GM19463 (cell line): ENCODE results near the gene GDF11.

Experiments used
- ATAC-seq: cut with Tn5 transposase; IDR thresholded peaks from one replicate; pipeline ENCODE4 v1.9.1; 2021; ENCODE audit warnings: mild to moderate bottlenecking, moderate library complexity; ENCODE audit not compliant: unreplicated experiment

Gene GDF11

DNA sequence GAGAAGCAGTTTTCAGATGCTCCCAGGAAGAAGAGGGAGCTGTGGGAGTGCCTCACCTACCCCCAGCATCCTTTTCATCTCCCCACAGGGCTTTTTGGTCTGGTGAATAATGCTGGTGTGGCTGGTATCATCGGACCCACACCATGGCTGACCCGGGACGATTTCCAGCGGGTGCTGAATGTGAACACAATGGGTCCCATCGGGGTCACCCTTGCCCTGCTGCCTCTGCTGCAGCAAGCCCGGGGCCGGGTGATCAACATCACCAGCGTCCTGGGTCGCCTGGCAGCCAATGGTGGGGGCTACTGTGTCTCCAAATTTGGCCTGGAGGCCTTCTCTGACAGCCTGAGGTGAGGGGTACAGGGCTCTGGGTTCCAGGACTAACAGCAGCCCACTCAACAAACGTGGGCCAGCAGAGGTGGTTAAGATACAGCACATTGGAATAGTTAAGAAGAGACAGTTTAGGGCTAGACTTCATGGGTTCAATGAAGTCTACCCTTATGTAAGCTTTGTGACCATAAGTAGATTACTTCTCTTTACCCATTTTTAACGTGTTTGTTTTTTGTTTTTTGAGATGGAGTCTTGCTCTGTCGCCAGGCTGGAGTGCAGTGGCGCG, 21.2 kb upstream of the GDF11 start:
- no peak for ATAC-seq

DNA sequence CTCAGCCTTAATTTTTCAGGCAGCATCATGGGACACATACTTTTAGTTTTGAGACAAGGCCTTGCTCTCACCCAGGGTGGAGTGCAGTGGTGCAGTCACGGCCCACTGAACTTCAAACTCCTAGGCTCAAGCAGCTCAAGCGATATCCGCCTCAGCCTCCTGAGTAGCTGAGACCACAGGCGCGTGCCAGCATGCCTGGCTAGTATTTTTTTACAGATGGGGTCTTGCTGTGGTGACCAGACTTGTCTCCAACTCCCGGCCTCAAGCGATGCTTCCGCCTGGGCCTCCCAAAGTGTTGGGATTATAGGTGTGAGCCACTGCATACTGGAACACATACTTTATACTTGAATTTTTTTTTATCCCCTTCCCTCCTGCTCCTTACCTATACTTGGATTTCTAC, 20.0 kb upstream of the GDF11 start:
- ATAC-seq = no peak

DNA sequence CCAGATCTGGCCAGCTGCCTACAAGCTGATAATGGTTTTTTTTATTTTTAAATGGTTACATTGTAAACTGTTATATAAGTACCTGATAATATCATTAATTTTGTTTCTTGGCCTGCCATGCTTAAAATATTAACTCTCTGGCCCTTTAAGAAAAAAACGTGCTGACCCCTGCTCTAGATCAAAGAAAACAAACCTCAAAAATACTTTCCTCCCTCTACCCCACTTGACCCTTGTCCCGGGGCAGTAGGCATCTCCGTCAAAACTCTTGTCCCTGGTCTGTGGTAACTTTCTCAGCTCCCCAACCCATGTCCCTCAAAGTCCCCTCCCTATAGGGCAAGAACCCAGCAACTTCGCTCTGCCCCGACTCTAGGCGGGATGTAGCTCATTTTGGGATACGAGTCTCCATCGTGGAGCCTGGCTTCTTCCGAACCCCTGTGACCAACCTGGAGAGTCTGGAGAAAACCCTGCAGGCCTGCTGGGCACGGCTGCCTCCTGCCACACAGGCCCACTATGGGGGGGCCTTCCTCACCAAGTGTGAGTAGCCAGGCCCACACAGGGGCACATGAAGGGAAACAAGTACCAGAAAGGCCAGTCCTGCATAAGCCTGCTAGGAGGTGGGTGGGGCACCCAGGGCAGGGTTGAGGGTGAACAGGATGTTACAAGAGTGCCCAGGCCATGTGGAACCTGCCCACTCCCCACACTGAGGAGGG, 19.3 kb upstream of the GDF11 start:
- no peak for ATAC-seq

DNA sequence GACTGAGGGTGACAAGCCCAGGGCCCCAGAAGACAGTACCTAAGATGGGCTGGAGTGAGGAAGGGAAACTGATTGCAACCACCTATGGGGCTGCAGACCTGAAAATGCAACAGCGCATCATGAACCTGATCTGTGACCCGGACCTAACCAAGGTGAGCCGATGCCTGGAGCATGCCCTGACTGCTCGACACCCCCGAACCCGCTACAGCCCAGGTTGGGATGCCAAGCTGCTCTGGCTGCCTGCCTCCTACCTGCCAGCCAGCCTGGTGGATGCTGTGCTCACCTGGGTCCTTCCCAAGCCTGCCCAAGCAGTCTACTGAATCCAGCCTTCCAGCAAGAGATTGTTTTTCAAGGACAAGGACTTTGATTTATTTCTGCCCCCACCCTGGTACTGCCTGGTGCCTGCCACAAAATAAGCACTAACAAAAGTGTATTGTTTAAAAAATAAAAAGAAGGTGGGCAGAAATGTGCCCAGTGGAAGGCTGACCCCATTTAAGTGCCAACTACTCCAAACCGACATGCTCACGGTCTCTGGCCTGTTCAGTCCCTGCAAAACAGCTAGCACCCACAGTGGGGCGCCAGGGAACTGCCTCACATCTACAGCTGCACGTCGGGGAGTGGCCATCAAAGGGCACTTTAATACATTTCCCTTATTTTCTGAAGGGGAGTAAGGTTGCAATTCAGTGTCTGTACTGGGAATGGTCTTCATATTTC, 18.5 kb upstream of the GDF11 start:
- ATAC-seq = no peak

DNA sequence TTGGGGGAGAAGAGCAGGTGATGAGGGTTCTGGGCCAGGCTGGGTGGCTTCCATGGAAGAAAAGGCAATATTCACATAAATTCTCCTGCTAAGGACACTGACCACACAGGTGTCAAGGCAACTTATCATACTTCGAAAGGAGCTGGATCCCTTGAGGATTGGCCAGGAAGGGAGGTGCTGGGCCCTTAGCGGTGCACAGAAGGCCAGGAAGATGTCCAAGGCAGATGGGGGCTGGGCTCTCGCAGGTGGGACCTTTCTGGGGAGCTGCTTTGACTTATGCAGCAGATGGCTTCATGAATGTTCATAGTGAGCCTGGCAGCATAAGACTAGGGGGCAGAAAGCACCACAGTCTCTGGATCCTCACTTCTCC, 18.0 kb upstream of the GDF11 start:
- ATAC-seq = no peak

DNA sequence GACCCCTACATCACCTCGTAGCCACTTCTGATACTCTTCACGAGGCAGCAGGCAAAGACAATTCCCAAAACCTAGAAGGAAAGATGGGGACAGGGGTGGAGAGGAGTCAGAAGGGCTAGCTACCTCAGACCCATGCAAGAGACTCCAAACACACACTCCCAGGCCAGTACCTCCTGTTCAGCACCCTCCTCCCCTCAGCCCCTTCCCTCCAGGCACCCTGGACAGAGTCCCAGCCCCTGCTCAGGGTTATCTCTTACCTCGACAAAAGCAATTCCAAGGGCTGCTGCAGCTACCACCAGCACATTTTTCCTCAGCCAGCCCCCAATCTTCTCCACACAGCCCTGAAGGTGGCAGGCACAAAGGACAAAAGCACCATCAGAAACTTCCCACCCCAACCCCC, 17.4 kb upstream of the GDF11 start:
- ATAC-seq = no peak

DNA sequence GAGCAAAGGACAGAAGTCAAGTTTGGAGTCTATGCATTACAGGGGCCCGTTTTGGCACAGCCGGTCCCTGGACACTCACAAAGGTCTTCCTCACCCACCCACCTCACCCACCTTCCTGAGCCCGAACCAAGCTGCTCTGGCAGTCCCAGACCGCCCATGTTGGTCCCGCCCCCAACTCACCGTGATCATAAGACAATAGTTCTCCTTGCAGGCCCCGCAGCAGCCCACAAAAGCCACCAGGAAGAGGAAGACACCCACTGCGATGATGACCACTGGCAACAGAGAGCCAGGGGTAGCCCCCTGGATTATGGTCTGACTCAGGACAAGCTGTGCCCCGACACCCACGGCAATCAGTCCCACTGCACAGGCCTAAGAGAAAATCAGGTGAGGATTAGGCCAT, 16.0 kb upstream of the GDF11 start:
- ATAC-seq = no peak

DNA sequence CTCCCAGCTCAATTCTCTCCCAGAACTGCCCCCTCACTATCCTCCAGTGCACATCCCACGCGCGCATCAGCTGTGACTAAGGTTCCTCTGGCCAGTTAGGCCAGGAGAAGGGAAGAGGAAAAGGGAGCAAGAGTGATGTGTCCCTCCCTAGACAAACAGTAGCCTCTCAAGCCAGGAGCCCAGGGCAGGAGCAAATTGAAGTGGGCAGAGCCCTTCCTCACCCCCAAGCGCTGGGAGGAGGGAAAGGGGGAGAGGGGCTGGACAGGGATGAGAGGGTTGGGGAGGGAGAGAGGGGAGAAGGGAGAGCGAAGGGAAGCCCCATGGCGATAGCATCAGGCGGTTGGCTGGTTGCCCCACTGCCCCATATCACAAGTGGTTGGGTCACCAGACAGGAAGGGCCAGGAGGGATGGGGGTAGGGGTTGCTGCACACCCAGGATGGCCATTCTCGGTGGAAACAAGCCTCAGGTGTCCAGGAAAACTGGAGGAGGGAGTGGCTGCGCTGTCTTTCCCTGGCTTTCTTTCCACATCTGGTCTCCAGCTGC, 15.2 kb upstream of the GDF11 start:
- ATAC-seq = no peak

DNA sequence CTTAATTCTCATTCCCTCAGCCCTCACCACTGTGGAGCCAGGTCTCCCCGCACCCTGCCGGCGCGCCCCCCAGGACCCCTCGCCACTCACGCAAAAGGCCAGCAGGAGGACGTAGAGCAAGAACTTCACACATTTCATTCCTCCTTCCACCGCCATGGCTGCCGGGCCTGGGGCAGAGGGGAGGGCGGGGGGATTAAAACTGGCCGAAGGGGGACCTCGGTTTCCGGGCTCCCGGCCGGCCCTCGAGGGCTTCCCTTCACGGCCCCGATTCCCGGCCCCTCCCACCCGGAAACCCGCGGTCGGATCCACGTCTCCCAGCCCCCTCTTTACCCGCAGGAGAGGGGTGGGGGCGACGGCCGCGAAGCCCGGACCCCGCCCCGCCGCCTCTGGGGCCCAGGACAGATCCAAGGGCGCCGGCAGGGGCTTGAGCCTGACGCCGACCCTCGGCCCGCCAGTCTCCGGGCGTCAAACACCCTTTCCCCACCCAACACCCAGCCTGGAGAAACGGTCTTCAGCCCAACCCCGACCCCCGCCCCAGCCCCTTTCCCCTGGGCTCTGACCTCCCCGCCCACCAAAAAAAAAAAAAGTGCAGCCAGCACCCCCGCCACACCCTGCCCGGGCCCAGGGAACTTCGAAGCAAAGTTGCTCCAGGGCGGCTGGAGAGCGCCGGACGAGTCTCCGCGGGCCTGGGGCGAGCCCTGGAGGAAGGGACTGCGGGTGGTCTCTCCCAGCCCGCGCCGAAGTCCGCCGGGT, 14.6 kb upstream of the GDF11 start:
- ATAC-seq = peak; percentile 16

DNA sequence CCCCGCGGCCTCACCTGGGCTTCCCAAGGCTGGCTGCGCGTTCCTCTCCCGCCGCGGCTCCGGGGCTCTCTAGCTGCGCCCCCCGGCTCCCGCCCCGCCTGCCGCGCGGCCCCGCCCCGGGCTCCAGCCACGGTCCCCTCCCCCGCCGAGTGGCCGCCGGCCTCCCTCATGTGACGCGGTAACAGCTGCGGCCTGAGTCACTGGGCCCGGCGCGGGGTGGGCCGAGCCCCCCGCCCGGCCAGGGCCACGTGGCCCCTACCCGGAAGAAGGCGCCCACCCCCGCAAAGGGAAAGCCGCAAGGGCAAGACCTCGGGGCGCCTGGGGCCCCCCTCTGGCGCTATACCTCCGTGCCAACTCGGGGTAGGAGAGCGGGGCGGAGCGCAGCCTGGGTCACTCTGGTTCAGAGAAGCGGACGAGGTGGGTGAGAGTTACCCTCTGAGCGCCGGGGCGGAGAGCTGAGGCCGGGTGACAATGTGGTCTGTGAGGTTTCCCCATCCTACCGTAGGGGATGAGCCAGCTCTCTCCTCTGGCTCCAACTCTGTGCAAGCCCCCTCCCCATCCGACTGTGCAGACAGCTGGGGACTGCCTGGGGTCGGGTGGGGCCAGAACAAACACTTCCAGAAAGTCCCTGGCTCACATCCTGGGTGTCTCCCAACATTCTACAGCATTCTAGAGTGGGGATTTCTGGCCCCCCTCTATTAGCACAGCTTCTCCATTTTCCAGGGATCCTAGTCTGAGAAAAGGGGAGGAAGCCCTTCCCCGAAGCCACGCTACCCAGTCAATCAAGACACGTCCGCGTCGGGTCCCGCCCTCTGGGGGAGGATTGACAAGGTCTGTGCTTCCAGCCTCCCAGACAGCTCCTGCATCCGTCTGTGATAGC, 13.7 kb upstream of the GDF11 start, which contains the start of gene CD63:
Gene CD63, minus strand, starts transcription at position 71 of the 880 bp plus-strand sequence. CDS start 668 bp downstream, outside the sequence.
- ATAC-seq = peak; percentile 63

DNA sequence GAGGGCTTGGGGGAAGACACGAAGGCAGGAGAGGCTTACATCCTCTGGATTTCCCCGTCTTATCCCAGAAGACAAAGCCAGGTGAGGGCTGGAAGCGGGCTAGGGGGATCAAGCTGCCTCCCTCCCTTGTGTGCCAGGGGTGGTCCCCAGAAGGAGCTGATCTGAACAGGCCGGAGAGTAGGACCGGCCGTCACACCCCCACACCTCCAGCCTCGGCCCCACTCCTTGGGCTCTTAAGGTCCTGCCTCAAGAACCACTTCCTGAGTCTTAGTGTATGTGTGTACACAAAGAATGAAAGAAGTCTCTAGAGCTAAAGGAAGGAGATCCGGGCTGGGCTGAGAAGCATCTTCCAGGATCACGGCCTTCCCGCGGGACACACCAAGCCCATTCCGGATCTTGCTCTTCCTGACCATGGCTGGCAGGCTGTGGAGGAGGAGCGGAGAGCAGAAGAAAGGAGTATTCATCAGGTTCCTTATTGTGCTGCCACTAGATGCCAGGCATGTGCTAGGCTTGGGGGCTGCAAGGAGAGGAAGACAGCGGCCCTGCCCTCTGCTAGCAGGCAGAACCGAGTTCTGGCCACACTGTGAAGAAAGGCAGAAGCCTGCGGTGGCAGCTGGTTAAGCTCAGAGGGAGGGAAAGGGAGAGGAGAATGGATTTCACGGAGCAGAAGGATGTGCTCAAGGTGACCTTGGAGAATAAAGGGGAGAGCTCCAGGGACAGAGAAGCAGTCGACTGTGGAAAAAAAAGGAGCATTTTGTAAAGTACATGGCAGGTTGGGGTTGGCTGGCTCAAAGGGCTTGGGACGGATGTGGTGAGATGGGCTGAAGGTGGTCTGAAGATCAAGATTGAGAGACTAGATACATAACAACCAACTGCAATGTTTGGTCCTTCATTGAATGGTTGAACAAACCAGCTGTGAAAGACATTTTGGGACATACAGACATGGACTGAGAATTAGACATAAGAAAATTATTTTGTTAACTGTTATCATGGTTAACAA, 12.8 kb upstream of the GDF11 start:
- peak; percentile 36 for ATAC-seq

DNA sequence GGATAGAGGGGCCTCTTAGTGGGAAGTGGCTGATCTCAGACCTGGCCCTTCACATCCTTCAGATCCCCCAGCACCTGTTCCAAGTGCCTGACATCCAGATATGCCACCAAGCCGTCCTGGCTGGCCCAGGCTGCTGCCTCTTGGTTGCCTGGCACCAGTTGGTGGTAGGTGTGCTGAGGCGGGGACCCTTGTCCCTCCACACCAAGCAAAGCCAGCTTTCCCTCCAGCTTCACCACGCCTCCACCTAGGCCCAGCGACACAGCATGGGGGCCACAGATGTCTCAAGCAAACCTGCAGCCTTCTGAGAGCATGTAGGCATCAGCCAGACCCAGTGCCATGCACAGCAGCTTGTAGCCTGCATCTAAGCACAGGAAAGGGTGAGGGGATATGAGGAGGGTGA, 10.6 kb upstream of the GDF11 start:
- no peak for ATAC-seq

DNA sequence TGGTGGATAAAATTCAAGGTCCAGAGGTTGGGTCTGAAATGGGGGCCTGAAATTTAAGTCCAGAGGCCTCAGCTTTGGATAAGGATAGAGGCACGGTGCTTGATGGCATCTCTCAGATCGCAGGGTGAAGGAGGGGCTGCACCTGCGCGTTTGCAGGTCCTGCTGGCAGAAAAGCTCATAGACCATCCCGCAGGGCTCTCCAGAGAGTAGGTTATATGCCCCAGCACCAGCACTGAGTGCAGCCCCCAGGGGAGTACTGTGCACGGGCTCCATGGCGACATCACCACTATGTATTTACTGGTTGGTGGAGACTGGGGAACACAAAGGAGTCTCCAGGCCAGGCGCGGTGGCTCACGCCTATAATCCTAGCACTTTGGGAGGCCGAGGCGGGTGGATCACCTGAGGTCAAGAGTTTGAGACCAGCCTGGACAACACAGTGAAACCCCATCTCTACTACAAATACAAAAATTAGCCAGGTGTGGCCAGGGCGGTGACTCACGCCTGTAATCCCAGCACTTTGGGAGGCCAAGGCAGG, 9.8 kb upstream of the GDF11 start:
- ATAC-seq = no peak

DNA sequence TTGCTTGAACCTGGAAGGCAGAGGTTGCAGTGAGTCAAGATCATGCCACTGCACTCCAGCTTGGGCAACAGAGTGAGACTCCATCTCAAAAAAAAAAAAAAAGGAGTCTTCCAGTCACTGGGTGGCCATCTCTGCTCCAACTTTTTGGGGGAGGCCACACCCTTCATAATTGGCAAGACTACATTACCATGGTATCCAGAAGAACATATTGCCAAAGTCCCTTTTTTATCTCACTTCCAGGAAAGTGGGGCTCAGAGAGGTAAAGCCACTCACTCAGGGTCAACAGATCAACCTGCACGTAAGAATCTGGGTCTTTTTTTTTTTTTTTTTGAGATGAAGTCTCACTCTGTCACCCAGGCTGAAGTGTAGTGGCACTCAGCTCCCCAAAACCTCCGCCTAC, 9.1 kb upstream of the GDF11 start:
- no peak for ATAC-seq

DNA sequence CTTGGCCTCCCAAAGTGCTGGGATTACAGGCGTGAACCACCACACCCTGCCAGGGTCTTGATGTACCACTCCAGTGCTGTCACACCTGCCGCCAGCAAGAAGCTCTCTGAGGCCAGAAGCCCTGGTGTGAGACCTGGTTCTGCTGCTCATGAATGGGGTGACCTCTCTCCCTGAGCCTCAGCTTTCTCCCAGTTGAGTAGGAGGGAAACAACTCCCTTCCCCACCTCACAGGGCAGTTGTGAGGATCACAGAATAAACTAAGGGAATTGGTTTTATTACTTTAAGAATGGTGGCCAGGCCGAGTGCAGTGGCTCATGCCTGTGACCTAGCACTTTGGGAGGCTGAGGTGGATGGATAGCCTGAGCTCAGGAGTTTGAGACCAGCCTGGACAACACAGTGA, 8.3 kb upstream of the GDF11 start:
- ATAC-seq = no peak

DNA sequence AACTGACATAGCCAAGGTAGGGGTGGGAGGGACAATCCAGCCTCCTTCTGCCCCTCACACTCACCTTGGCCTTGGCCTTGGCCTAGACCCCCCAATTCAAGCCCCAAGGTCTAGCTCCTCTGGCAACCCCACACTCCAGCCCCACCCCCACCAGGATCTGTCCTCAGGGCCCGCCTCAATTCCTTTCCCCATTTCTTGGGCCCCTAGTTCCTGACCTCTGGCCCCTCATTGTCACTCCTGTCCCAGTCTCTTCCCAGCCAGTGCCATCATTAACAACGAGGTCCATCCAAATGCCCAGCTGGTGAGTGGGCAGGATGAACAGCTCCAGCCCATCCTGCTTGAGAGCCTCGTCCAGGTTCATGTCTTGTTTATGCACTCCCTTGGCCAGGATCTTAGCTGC, 6.8 kb upstream of the GDF11 start:
- no peak for ATAC-seq

DNA sequence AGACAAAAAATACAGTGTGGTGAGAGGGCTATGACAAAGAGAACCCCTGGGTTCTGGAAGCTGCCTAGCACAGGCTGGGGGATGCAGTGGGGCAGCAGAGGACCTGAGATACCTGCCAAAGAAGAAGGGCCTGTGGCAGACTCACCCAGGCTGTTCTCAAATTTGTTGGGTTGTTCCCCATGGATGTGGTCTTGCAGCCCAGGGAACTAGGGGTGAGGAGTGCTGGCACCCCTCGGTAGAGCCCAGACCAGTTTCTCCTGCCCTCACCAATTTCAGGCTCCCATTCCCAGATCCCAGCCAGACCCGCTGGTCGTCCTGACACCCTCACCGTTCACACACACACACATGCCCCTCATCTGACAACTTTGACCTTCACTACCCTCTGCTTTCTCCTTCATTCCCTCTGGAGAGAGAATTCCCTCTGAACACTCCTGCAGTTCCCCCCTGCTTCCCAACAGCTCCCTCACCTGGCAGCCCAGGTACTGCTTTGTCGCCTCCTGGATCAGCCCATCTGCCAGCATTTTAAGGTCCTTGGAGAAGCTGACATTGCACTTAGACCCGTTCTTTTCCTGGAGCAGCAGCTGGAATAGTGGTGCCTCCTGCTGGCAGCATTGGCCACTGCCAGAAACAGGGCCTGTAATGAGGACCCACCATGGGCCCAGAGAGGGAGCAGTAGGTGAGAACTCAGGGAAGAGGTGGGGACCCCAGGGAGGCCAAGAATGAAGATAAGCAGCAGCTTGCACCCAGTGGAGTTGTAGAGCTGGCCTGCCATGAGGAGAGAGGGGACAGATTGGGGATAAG, 5.9 kb upstream of the GDF11 start:
- ATAC-seq = no peak

DNA sequence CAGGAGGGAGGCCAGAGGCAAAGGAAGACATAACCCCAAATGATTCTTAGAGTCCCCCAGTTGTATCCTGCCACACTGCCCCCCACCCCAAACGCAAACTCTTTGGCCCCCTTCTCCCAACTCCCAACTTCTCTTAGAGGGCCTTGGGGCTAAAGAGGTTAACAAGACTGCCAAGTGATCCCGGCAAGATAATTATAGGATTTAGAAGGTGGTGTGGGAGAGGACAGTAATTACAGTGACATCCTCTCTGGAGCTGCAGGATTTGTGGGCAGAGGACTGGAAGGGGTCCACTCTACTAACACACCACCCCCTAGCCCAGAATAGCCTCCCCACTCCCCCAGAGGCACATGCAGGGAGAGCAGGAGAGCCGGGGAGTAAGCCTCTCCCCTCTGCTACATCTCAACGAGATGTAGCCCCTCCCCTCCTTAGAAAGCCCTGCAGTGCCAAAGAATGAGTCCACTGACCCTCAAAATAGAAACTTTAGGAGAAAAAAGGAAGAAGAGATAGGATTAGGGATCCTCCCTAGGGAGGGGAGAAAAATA, 5.3 kb upstream of the GDF11 start:
- peak; percentile 6 for ATAC-seq
